Activated naive CD8-positive, alpha-beta T cell (primary cell): ENCODE data around the gene RANBP1.
A peak's percentile ranks its signal among the peaks of the same experiment; 100 is the strongest.

Source experiments
- H3K27ac Mint-ChIP-seq: one replicate; pipeline ENCODE4 v1.8.0; 2021; ENCODE audit warnings: mixed read lengths
- H3K27me3 Mint-ChIP-seq: one replicate; pipeline ENCODE4 v1.8.0; 2021; ENCODE audit warnings: mixed read lengths
- H3K36me3 Mint-ChIP-seq: one replicate; pipeline ENCODE4 v1.8.0; 2021; ENCODE audit warnings: mixed read lengths
- H3K4me1 Mint-ChIP-seq: one replicate; pipeline ENCODE4 v1.8.0; 2021; ENCODE audit warnings: low read depth, mixed read lengths
- H3K4me3 Mint-ChIP-seq: one replicate; pipeline ENCODE4 v1.8.0; 2021; ENCODE audit warnings: mild to moderate bottlenecking, mixed read lengths
- H3K9me3 Mint-ChIP-seq: one replicate; pipeline ENCODE4 v1.8.0; 2021; ENCODE audit warnings: low read depth, mixed read lengths

The RANBP1 gene

GRCh38 chr22:20109411-20110358 lies 6.2 kb upstream of the RANBP1 start:
- no peaks in the 10 kb centered on the region for H3K27me3 Mint-ChIP-seq
- no peaks in the 10 kb centered on the region for H3K36me3 Mint-ChIP-seq
- H3K4me3 Mint-ChIP-seq = no peak overlapping the region
- peak overlapping the region; percentile 83 for H3K27ac Mint-ChIP-seq
- no peaks in the 10 kb centered on the region for H3K9me3 Mint-ChIP-seq
- peaks cover 16% of the 10 kb centered on the region for H3K4me1 Mint-ChIP-seq

DNA sequence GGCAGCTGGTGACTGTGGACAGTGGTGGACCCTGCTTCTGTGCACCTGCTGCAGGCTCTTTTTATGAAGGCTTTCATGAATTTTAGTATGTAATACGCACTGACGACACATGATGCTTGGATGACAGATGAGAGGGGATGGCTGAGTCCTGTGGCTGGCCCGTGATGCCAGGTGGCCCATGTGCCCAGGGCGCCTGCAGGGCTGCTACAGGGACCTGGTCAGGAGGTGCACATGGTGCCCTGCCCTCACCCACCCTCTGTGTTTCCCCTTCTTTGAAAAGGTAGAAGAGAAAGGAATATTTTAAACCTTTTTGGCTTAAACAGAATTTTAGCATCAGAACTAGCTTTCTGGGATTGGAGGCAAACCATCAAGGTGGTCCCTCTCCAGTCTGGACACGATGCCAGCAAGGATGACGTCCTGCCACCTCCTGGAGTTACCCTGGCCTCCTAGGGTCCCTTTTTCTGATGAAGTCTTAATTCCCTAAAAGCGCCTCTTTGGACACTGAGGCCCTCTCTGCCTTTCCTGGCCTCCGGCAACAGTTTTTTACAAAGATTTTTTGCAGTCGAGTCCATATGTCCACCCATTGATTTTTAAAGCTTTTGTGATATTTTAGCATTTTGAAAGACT lies 5.4 kb upstream of the RANBP1 start:
- Mint-ChIP-seq H3K27me3 (no peaks in the 10 kb centered on the region), H3K27ac (peak overlapping the region; percentile 83), H3K4me1 (peaks cover 20% of the 10 kb centered on the region), H3K36me3 (peaks cover 3% of the 10 kb centered on the region), H3K9me3 (no peaks in the 10 kb centered on the region), H3K4me3 (no peak overlapping the region)

DNA sequence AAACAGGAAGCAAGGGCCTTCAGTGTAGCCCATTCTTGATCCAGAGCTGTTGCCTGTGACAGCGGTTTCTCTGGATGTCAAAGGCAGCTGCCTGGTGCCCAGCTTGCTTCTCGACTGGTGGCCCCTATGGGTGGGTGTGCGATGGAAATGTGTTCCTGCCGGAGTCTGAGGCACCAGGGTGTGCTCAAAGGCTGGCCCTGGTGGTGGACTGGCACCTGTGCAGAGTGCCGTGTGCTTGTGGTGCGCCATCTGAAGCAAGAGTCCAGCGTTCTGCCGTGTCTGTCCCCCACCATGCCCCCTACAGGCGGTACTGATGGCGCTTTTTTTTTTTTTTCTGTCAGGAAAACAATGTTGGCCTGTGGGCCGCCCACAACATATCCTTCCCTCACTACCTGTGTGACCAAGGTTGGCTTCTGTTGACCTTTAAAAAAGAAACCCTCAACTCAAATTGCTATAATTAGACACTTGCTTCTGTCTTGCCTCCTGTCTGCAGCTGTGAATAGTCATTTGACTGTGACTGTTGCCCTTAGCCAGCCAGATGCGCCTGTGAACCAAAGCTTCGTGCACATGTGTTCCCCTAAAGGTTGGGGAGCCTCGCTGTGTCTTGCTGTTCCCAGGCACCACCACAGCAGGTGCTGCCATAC lies 4.7 kb upstream of the RANBP1 start:
- peaks cover 3% of the 10 kb centered on the region for H3K36me3 Mint-ChIP-seq
- no peaks in the 10 kb centered on the region for H3K9me3 Mint-ChIP-seq
- H3K27ac Mint-ChIP-seq = peak overlapping the region; percentile 83

DNA sequence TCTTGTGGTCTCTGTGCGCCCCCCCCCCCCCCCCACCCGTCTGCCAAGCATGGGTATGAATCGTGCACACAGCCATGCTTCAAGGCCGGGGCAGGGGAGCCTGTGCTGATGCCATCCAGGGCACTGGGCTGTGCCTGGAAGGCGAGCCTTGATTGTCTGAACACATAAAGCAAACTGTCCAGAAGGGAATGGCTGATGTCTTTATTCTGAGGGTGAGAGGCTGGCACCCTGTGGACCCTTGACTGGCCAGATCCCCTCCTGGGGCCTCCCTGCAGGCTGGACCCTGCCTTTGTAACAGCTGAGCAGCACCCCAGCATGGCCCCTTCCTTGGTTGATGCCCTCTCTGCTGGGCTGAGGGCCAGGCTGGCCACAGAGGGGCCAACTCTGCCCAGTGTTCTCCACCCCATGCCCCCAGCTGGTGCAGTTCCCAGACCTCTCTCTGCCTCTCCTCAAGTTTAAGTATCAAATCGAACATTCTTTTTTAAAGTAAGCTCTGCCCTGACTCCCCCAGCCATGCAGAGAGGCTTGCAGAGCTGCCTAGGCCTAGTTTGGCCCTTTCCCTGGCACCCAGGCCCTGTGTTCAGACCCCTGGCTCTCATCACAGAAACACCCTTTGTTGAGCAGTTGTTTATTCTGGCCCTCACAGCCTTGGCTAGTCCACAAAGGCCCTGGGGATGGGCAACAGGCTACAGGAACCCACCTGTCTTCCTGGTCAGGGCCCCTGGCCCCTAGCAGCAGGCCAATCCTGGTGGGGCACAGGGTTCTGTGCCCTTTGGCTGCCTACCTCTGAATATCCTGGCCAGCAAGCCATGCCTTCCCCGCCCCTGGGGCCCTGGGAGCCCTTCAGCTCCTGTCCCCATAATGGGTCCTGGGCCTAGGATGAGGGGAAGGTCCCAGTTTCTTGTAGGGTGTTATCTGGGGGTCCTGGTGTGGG lies 3.9 kb upstream of the RANBP1 start:
- peak overlapping the region; percentile 62 for H3K4me3 Mint-ChIP-seq
- H3K36me3 Mint-ChIP-seq = peaks cover 3% of the 10 kb centered on the region
- H3K9me3 Mint-ChIP-seq = no peaks in the 10 kb centered on the region
- no peaks in the 10 kb centered on the region for H3K27me3 Mint-ChIP-seq
- H3K27ac Mint-ChIP-seq = peak overlapping the region; percentile 92
- peaks cover 24% of the 10 kb centered on the region for H3K4me1 Mint-ChIP-seq

More for the DNA sequence above, 4.7 kb upstream of the RANBP1 start:
- Mint-ChIP-seq H3K27me3 (no peaks in the 10 kb centered on the region), H3K4me3 (peak overlapping the region; percentile 33), H3K4me1 (peaks cover 21% of the 10 kb centered on the region)

DNA sequence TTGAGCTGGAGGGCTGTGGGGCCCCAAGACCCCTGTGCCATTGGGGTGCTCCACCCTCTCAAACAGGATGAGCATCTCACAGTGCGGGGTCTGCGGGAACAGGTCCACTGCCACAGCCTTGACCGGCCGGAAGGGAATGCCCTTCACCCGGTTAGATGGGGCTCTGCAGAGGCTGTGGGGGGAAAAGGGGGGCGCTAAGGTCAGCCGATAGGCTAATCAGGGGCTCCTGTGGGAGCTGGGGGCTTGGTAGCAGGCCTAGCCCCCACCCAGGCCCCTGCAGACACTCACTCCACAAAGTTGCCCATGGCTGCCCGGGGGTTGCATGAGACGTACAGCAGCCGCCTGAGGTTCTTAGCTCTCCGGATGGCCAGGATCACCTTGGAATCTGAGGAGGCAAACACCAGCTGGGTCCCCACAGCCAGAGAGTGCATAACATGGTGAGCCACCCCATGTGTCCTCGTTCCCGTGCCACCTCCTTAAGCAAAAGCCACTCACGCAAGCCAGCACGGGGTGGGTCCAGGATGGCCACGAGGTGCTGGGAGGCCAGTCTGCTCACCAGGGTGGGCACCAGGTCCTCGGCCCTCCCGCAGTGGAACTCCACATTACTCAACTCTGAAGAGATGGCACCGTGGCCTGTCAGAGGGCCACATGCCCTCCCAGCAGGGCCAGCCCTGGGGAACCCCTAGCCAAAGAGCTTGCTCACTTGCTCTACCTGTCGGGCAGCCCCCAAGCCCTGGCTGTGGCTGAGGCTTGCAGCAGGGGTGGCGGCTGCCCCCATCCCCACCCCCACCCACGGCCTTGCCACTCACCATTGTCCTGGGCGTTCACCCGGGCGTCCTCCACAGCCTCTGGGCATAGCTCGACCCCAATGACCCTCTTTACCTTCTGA lies 3.0 kb upstream of the RANBP1 start:
- Mint-ChIP-seq H3K4me3 (no peak overlapping the region), H3K4me1 (peaks cover 24% of the 10 kb centered on the region), H3K9me3 (no peaks in the 10 kb centered on the region), H3K27me3 (no peaks in the 10 kb centered on the region), H3K36me3 (peaks cover 3% of the 10 kb centered on the region), H3K27ac (peak overlapping the region; percentile 34)

DNA sequence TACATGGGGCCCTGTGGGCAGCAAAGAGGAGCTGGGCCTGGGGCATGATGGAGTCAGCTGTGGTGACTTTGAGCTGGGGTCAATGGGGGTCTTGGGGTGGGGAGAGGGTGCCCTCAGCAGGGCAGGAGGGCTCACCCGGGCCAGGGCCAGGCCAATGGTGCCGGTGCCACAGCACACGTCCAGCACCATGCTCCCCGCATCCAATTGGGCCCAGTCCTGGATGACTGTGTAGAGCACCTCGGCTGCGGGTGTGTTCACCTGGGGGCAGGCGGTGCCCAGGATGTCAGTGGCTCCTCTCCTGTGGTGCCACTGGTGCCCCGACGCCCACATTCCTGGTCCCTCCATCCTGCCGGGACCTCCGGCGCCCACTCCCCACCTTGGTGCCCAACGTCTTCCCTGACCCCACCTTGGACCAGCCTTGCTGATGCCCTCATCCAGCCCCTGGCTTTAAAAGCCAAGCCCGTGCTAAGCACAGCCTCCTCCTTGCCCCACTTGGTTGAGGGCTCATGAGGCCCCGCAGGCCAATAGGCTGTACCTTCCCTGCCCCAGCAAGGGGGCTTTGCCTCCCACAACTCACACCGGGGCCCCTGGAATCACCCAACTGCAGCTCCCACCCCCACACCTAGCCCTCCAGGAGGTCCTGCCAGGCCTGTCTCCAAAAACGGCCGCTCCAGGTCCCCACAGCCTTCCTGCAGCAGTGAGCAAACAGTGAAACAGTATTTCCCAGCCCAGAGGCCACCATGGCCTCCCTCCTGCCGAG lies 2.2 kb upstream of the RANBP1 start:
- peak overlapping the region; percentile 61 for H3K27ac Mint-ChIP-seq
- no peak overlapping the region for H3K4me3 Mint-ChIP-seq
- no peaks in the 10 kb centered on the region for H3K27me3 Mint-ChIP-seq
- peaks cover 3% of the 10 kb centered on the region for H3K36me3 Mint-ChIP-seq
- peaks cover 30% of the 10 kb centered on the region for H3K4me1 Mint-ChIP-seq
- H3K9me3 Mint-ChIP-seq = no peaks in the 10 kb centered on the region

GRCh38 chr22:20114506-20115475 lies 1.1 kb upstream of the RANBP1 start:
- Mint-ChIP-seq H3K36me3 (peaks cover 3% of the 10 kb centered on the region), H3K9me3 (no peaks in the 10 kb centered on the region), H3K27me3 (no peaks in the 10 kb centered on the region), H3K4me1 (peaks cover 38% of the 10 kb centered on the region), H3K27ac (peak overlapping the region; percentile 87), H3K4me3 (peak overlapping the region; percentile 90)

DNA sequence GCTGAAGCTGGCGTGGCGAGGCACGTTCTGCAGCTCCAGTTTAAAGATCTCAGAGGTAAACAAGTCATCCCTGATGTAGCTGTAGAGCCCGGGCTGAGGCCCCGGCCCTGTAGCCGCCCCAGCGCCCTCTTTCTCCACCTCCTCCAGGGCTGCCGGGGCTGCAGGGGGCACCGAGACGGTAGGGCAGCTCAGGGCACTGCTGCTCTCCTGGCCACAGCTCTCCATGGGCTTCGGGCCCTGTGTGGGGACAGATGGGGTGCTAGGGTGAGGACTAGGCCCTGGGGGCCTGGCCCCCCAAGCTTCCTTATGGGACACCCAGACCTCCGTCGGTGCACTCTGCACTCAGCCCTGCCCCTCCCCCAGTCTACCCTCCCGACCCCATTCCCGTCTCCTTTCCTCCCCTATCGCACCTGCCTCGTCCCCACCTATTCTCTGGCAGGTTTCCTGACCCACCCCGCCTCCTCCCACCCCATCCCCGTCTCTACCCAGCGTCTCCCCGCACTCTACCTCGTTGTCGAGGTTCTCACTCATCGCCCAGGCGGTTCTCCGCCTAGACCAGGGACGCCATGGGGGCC lies 559 bp downstream of the RANBP1 start:
- Mint-ChIP-seq H3K9me3 (no peaks in the 10 kb centered on the region), H3K4me3 (peak overlapping the region; percentile 90), H3K4me1 (peaks cover 39% of the 10 kb centered on the region)

DNA sequence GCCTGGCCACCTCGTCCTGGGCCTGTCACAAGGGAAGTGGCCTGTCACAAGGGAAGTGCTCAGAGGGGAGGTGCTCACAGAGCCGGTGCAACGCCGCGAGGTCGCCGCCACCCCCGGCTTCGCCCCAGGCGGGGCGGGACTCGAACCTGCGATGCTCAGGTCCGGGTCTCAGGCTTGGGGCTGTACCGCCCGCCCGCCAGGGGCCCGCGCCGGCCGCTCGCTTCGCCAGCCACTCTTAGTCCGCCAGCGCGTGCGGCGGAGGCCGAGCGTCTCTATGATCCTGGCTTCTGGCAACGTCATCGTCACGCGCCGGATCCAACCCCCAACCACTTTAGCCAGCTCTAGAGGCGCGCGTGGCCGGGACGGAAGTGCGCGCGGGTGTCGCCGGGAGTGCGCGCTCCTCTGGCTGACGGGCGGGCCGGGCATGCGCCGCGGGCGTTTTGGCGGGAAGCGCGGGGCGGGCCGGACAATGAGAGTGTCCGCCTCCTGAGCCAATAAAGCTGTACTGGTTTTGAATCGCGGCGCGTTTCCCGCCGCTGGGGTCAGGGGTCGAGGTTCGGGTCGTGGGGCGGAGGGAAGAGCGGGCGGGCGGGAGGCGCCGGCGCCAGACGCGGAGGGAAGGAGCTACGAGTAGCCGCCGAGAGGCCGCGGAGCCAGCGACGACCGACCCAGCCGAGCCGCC lies 1.2 kb downstream of the RANBP1 start, which contains the start of gene TRMT2A:
TRMT2A (minus strand) TSS at position 276 of the 682 bp plus-strand sequence. CDS start 320 bp downstream, outside the sequence.
- peaks cover 3% of the 10 kb centered on the region for H3K36me3 Mint-ChIP-seq
- H3K27me3 Mint-ChIP-seq = no peaks in the 10 kb centered on the region
- peak within 1 kb of the TSS; percentile 93 for H3K27ac Mint-ChIP-seq
- H3K4me3 Mint-ChIP-seq = peak within 1 kb of the TSS; percentile 95
- H3K9me3 Mint-ChIP-seq = no peaks in the 10 kb centered on the region
- peaks cover 39% of the 10 kb centered on the region for H3K4me1 Mint-ChIP-seq

More for the DNA sequence above, 559 bp downstream of the RANBP1 start:
- H3K27me3 Mint-ChIP-seq = no peaks in the 10 kb centered on the region
- H3K27ac Mint-ChIP-seq = peak overlapping the region; percentile 87
- peaks cover 3% of the 10 kb centered on the region for H3K36me3 Mint-ChIP-seq

- Mint-ChIP-seq H3K4me1 (peaks cover 40% of the 10 kb centered on the region), H3K36me3 (peaks cover 3% of the 10 kb centered on the region), H3K27ac (peak overlapping the region; percentile 93), H3K9me3 (no peaks in the 10 kb centered on the region), H3K27me3 (no peaks in the 10 kb centered on the region), H3K4me3 (peak overlapping the region; percentile 95)
Measured at GRCh38 chr22:20117633-20118299, 1.9 kb downstream of the RANBP1 start.
